Suprapubic skin (tissue), 3 donors: ENCODE results near the gene GRAMD4.
"Not testable (repeated sequence)": the region's sequence is repeated elsewhere in the genome, so short reads cannot be mapped to it uniquely, and the experiment has no call there.

Experiments
- POLR2A ChIP-seq, 2 donors: fragments of 450-650 bp; IDR thresholded peaks; one replicate each; pipeline ENCODE4 v1.6.1; 2017; ENCODE audit warnings: antibody characterized with exemption in 2 of 2, mild to moderate bottlenecking in 2 of 2, moderate library complexity in 2 of 2
- TF ChIP-seq, protein P1 (sequence below), 2 donors: fragments of 200-600 bp in 1 of 2; fragments of 450-650 bp in 1 of 2; sonication (generic) in 1 of 2; IDR thresholded peaks; one replicate each; pipeline ENCODE4 v1.5.1; 2016 to 2019; ENCODE audit warnings: antibody characterized with exemption in 2 of 2, mild to moderate bottlenecking in 1 of 2, moderate library complexity in 1 of 2

DNA sequence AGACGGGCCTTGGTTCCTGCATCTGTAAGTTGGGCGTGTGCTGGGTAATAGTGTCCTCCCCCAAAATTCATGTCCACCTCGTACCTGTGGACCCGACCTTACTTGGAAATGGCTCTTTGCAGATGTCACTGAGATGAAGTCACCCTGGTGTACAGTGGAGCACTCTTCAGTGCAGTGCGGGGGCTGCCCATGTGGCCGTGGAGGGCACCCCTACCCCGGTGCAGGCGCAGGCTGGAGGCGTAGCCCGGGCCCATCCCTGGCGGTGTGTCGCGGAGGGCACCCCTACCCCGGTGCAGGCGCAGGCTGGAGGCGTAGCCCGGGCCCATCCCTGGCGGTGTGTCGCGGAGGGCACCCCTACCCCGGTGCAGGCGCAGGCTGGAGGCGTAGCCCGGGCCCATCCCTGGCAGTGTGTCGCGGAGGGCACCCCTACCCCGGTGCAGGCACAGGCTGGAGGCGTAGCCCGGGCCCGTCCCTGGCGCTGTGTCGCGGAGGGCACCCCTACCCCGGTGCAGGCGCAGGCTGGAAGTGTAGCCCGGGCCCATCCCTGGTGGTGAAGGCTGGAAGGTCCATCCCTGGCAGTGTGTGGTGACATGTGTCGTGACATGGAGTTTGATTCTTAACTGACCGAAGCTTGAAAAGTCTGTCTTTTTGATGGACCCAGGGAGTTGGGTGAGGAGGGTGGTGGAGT is 1.2 kb downstream of the GRAMD4 start:
- TF ChIP-seq, protein P1, sequence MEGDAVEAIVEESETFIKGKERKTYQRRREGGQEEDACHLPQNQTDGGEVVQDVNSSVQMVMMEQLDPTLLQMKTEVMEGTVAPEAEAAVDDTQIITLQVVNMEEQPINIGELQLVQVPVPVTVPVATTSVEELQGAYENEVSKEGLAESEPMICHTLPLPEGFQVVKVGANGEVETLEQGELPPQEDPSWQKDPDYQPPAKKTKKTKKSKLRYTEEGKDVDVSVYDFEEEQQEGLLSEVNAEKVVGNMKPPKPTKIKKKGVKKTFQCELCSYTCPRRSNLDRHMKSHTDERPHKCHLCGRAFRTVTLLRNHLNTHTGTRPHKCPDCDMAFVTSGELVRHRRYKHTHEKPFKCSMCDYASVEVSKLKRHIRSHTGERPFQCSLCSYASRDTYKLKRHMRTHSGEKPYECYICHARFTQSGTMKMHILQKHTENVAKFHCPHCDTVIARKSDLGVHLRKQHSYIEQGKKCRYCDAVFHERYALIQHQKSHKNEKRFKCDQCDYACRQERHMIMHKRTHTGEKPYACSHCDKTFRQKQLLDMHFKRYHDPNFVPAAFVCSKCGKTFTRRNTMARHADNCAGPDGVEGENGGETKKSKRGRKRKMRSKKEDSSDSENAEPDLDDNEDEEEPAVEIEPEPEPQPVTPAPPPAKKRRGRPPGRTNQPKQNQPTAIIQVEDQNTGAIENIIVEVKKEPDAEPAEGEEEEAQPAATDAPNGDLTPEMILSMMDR (IDR thresholded peaks at IDR 0.05), result not testable (repeated sequence)
- not testable (repeated sequence) for TF ChIP-seq POLR2A (IDR thresholded peaks at IDR 0.05)
